ENCODE results near the gene ZNF862.
"Not testable (repeated sequence)": the region's sequence is repeated elsewhere in the genome, so short reads cannot be mapped to it uniquely, and the experiment has no call there.

Gene ZNF862

GRCh38 chr7:149882248-149883047 is 44.3 kb downstream of the ZNF862 start:
- DNase-seq = no peak

GRCh38 chr7:149883048-149883438 is 44.9 kb downstream of the ZNF862 start:
- DNase-seq = no peak

GRCh38 chr7:149883452-149883861 is 45.3 kb downstream of the ZNF862 start:
- peak; percentile 43 for DNase-seq

GRCh38 chr7:149884016-149884415 is 45.8 kb downstream of the ZNF862 start:
- no peak for DNase-seq

- no peak for DNase-seq
Measured at GRCh38 chr7:149884541-149884940, 46.4 kb downstream of the ZNF862 start.

GRCh38 chr7:149885191-149886017 is 47.2 kb downstream of the ZNF862 start:
- DNase-seq = no peak

GRCh38 chr7:149886018-149886415 is 47.8 kb downstream of the ZNF862 start:
- no peak for DNase-seq

- no peak for DNase-seq
Measured at GRCh38 chr7:149887311-149887710, 49.1 kb downstream of the ZNF862 start.

GRCh38 chr7:149890715-149891114 is 52.5 kb downstream of the ZNF862 start:
- not testable (repeated sequence) for DNase-seq

GRCh38 chr7:149894957-149895356 is 56.8 kb downstream of the ZNF862 start:
- not testable (repeated sequence) for DNase-seq

- not testable (repeated sequence) for DNase-seq
Measured at GRCh38 chr7:149907776-149908376, 69.7 kb downstream of the ZNF862 start.

- not testable (repeated sequence) for DNase-seq
Measured at GRCh38 chr7:149910219-149910618, 72.0 kb downstream of the ZNF862 start.

- DNase-seq = not testable (repeated sequence)
Measured at GRCh38 chr7:149912126-149912525, 74.0 kb downstream of the ZNF862 start.
